ENCODE data around the gene TNFSF12.
A peak's percentile ranks its signal among the peaks of the same experiment; 100 is the strongest.

TNFSF12 gene

GRCh38 chr17:7549401-7550055 lies 670 bp downstream of the TNFSF12 start:
- peak; percentile 42 for DNase-seq

- no peak for DNase-seq
Observed at GRCh38 chr17:7550344-7550743, 1.5 kb downstream of the TNFSF12 start.

- DNase-seq = no peak
Observed at GRCh38 chr17:7551396-7551795, 2.5 kb downstream of the TNFSF12 start.

- peak; percentile 77 for DNase-seq
Observed at GRCh38 chr17:7552621-7553051, 3.8 kb downstream of the TNFSF12 start.

GRCh38 chr17:7553356-7553755 lies 4.5 kb downstream of the TNFSF12 start:
- DNase-seq = no peak

GRCh38 chr17:7555320-7555948 lies 6.6 kb downstream of the TNFSF12 start:
- DNase-seq = no peak

- DNase-seq = no peak
Observed at GRCh38 chr17:7556627-7557026, 7.8 kb downstream of the TNFSF12 start.

GRCh38 chr17:7557147-7557764 lies 8.4 kb downstream of the TNFSF12 start:
- DNase-seq = no peak

GRCh38 chr17:7557775-7558543 lies 9.1 kb downstream of the TNFSF12 start:
- no peak for DNase-seq

- no peak for DNase-seq
Observed at GRCh38 chr17:7558544-7559319, 9.9 kb downstream of the TNFSF12 start, which contains the start of gene TNFSF13. Gene TNFSF13, plus strand, starts transcription at chr17:7558750. Its CDS starts 290 bp downstream, at chr17:7559040.

- DNase-seq = no peak
Observed at GRCh38 chr17:7559320-7560171, 10.7 kb downstream of the TNFSF12 start.

GRCh38 chr17:7560172-7561027 lies 11.5 kb downstream of the TNFSF12 start:
- DNase-seq = no peak

GRCh38 chr17:7561028-7561575 lies 12.2 kb downstream of the TNFSF12 start:
- peak; percentile 81 for DNase-seq

GRCh38 chr17:7561589-7562207 lies 12.8 kb downstream of the TNFSF12 start, which contains the start of gene SENP3:
Gene SENP3, plus strand, starts transcription at chr17:7561919. Its CDS starts 1,158 bp downstream, at chr17:7563077.
- DNase-seq = peak; percentile 91

- no peak for DNase-seq
Observed at GRCh38 chr17:7562208-7562605, 13.3 kb downstream of the TNFSF12 start.

GRCh38 chr17:7563115-7563869 lies 14.4 kb downstream of the TNFSF12 start:
- no peak for DNase-seq

GRCh38 chr17:7569571-7569970 lies 20.7 kb downstream of the TNFSF12 start:
- no peak for DNase-seq

GRCh38 chr17:7570351-7570750 lies 21.5 kb downstream of the TNFSF12 start:
- no peak for DNase-seq

GRCh38 chr17:7572338-7572587 lies 23.4 kb downstream of the TNFSF12 start:
- no peak for DNase-seq

Measured in central memory CD4-positive, alpha-beta T cell (primary cell).